Forelimb muscle (tissue), 1 donor: ENCODE results near the gene MUTYH. TPM values are rescaled to one million over a fixed set of nuclear protein-coding genes. Genes with fewer than 3 reads are reported as not detected.
"Not testable (repeated sequence)": the region's sequence is repeated elsewhere in the genome, so short reads cannot be mapped to it uniquely, and the experiment has no call there.

Experiments
- DNase-seq: peaks from one replicate; pipeline ENCODE4 v3.0.0-alpha.2; 2013; ENCODE audit warnings: low read depth
- polyA plus RNA-seq: library from polyadenylated mRNA; unstranded; fragments of 120-200 nt; gene quantifications from one replicate; pipeline ENCODE4 v1.2.1, GENCODE V29; 2013; ENCODE audit not compliant: insufficient read length

MUTYH gene
- polyA plus RNA-seq, 1 donor = 16.9 TPM

DNA sequence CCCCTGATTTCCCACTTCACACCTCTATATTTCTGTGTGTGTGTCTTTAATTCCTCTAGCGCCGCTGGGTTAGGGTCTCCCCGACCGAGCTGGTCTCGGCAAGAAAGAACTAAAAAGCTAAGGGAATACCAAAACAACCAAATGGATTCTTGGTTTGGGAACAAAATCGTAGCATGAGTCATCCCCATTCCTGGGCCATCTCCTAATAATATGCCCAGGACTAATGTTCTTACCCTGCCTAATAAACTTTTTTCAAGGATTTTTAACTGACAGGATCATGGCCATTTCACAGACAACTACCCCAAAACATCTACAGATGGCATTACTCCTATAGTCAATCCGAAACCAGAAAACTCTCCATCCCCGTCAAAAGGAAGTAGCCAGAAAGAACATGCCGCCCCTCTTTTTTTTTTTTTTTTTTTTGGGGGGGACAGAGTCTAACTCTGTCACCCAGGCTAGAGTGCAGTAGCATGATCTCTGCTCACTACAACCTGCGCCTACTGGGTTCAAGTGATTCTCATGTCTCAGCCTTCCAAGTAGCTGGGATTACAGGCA is 17.7 kb downstream of the MUTYH start:
- no peak for DNase-seq

DNA sequence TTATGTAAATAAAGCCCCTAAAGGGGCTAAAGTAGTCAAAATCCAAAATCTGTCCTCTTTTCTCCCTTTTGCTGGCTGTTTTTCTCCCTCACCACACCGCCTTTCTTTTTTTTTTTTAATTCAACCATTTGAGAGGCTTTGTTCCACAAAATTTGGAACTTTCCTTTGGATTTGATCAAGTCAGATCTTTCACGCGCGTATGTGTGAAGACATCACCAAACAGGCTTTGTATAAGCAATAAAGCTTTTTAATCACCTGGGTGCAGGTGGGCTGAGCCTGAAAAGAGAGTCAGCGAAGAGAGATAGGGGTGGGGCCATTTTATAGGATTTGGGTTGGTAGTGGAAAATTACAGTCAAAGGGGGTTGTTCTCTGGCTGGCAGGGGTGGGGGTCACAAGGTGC is 18.8 kb downstream of the MUTYH start:
- no peak for DNase-seq

DNA sequence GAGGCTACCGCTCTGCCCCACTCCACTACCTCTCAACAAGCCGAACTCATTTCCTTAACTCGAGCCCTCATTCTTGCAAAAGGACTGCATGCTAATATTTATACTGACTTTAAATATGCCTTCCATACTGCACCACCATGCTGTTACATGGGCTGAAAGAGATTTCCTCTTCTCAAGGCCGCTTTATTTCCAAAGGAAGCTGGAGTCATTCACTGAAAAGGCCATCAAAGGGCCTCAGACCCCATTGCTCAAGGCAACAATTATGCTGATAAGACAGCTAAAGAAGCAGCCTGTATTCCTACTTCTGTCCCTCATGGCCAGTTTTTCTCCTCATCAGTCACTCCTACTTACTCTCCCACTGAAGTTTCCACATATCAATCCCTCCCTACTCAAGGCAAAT is 20.5 kb downstream of the MUTYH start:
- no peak for DNase-seq

DNA sequence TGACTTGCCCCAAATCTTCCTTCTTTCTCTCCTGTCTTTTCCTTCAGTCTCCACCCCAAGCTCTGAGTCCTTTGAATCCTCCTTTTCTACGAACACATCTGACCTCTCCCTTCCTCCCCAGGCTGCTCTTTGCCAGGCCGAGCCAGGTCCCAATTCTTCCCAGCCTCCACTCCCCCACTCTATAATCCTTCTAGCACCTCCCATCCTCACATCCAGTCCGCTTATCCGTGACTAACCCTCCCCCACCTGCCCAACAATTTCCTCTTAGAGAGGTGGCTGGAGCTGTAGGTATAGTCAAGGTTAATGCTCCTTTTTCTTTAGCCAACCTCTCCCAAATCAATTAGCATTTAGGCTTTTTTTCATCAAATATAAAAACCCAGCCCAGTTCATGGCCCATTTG is 23.1 kb downstream of the MUTYH start:
- DNase-seq = no peak

DNA sequence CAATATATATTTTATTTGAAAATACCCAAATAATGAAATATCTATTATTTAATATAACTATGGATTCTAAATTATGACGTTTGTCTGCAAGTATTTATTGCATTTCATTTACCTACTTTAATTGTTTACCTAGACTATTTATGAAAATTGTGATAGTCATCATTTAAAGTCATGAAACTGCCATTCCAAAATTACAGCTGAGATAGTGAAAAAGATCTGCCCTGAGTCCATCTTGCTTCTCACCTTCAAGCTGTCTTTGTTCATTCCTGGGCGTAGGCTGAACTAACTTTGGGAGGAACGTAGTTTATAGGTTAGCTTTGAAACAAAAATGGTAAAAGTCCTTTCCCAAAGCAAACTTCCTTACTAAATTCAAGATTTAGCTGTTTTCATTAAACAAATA is 26.0 kb downstream of the MUTYH start:
- no peak for DNase-seq

DNA sequence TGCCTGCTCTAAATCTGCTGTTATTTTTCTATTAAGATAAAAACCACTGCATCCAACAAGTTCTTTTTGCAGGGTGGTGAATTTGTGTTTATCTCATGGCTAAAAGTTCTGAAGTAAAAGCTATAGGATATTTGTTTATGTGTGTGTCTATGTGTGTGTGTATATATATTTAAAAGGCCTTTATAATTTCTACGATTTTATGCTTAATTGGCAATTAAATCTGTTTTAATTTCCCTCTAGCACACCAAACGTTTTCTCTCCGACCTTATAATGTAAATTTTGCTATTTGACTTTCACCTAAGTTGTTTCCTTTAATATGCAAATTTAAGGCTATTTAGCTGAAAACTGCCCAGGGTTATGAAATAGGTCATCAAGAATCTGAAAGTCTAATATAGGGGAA is 33.3 kb downstream of the MUTYH start:
- no peak for DNase-seq

DNA sequence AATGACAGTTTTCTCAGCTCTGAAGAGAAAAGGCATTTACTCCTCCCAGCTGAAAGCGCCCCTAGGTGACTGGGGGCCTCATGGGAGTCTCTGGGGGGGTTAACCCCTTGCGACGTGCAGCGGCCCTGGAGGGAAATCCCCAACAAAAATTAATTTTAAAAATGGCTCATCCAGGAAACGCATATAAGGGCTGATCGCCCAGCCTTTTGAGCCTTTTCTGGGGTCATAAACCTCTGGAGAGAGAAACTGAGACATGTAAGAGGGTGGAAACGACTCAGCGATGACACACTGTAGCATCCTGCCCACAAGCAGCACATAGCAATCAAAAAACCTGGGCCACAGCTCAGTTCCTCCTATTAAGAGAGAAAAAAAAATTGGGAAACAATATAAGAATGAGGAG is 33.9 kb downstream of the MUTYH start:
- DNase-seq = no peak

DNA sequence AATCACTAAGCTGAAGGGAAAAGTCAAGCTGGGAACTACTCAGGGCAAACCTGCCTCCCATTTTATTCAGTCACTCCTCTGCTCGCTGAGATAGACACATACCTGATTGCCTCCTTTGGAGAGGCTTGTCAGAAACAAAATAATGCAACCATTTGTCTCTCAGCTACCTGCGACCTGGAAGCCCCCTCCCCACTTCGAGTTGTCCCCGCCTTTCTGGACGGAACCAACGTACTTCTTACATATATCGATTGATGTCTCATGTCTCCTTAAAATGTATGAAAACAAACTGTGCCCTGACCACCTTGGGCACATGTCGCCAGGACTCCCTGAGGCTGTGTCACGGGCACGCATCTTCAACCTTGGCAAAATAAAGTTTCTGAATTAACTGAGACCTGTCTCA is 35.0 kb downstream of the MUTYH start:
- no peak for DNase-seq

DNA sequence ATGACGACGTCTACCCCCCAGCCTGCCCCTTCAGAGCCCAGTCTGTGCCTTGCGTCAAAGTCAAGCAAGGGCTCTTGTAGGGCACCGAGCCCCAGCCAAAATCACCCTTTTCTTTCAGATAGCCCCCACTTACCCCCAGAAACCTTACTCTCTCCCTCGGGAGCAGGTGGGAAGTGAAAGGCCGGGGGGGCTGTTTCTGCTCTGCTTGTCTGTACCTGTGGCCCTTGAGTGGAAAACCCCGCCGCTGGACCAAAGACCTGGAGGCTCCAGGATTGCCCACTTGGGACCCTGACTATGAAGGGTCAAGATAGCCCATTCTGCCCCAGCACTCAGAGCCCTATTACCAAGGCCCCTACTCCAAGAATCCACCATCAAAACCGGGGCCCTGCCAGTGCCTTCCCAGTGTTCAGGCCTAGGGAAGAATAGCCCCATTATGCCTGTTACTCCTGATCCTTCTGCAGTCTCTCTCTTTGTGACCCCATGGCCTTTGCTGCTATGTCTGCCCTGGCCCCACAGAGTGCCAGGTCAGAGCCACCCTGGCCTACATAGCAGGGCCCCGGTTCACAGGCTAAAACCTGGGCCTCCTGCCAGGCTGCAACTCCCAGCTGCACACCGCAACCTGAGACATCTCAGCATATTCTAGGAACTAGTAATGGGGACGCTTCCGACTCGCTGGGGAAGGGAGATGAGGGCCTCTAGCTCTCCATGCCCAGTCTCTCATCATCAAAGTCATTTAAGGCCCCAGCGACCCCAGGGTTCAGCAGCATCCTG is 35.7 kb downstream of the MUTYH start:
- DNase-seq = no peak

DNA sequence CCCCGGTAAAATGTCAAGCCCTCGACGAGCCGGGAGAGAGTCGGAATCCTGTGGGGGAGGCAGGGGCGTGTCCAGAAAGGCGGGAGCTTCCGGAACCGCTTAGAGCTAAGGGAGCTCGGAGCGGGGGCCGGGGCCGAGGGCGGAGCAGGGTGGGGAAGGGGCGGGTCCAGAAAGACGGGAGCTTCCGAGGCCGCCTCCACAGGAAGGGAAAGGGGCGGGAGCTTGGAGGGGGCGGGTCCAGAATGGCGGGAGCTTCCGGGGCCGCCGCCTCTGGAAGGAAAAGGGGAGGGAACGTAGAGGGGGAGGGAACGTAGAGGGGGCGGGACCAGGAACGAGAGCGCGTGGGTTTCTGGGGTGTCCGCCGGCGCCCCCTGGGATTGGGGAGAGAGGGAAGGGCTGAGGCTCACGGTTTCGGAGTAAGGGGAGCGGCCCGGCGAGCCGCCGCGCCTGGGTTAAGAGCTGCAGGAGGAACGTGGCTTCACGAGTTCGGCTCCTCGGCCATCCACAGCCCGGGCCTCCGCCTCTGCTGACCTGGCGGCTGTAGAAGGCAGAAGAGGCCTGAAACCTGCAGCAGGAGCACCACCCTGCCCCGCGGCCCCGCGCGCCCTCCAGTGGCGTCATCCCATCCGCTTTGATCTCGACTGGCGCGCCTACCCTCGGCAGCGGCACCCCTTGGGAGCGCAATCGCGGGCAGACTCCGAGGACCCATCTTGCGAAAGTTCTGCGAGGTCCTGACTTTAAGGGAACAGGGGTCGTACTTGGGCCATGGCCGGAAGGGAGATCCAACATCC is 36.5 kb downstream of the MUTYH start:
- DNase-seq = peak; percentile 83

DNA sequence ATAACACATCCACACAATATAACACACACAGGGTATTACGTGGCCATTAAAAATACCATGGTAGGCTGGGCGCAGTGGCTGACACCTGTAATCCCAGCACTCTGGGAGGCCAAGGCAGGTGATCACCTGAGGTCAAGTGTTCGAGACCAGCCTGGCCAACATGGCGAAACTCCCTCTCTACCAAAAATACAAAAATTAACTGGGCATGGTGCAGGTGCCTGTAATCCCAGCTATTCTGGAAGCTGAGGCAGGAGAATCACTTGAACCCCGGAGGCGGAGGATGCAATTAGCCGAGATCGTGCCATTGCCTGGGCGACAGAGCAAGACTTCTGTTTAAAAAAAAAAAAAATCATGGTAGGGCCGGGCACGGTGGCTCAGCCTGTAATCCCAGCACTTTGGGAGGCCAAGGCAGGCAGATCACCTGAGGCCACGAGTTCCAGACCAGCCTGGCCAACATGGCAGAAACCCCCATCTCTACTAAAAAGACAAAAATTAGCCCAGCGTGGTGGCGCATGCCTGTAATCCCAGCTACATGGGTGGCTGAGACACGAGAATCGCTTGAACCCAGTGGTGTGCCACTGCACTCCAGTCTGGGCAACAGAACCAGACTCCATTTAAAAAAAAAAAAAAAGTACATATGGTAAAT is 37.6 kb downstream of the MUTYH start:
- DNase-seq = no peak

DNA sequence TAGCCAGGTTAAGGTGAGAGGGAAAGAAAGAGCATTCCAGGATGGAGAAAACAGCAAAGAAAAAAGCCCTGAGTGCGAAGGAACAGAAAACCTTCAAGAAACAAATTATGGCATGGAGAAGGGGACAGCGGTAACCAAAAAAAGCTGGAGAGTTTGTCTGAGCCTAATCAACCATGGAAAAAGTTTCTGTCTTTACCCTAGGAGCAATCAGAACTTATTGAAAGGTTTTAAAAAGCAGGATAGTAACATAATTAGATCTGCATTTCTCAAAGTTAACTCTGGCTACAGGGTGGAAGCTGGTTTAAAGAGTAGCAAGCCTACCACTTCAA is 39.6 kb downstream of the MUTYH start:
- no peak for DNase-seq

DNA sequence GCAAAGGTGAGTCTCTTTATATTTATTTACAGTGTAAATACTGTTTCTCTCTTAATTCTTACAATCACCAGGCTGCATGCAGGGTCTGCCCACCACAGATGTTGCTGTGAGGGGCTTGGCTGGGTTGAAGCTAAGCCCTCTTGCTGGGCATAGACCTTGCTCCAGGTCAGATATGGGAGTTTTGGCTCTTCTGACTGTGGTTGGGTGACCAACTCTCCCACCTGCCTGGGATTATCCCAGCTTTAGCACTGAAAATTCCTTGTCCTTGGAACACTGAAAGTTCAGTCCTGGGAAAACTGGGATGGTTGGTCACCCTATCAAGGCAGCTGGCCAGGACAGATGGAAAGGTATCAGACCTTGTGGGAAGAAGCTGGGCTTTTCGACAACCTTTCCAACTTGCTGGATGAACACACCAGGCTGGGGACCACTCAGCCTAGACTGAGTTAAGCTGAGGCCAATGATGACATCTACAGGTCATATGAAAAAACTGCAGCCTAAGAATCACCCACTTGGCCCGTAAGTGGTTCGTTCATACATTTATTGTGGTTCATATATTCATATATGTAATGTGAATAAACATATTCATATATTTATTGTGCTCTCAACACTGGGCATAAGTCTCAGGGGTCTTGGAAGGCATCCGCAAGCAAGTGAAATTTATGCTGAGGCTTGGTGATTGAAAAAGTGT is 40.1 kb downstream of the MUTYH start:
- DNase-seq = peak; percentile 62

DNA sequence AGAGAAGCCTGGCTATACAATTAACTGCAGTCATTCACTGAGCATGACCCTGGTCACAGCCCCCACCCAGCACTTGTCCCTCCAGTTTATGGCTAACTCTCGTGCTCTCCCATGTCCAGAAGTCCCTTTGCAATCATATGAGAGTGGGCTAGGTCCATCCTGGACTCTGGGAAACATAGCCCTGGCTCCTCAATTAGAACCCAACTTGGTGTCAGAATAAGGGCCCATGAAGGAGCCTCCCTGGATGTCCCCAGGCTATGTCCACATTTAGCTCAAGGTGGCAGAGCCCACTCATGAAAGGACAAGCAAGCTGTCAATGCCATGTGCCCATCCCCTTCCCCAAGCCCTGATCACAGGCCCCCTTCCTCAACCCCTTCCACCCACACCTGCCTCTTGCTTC is 40.9 kb downstream of the MUTYH start:
- DNase-seq = no peak

DNA sequence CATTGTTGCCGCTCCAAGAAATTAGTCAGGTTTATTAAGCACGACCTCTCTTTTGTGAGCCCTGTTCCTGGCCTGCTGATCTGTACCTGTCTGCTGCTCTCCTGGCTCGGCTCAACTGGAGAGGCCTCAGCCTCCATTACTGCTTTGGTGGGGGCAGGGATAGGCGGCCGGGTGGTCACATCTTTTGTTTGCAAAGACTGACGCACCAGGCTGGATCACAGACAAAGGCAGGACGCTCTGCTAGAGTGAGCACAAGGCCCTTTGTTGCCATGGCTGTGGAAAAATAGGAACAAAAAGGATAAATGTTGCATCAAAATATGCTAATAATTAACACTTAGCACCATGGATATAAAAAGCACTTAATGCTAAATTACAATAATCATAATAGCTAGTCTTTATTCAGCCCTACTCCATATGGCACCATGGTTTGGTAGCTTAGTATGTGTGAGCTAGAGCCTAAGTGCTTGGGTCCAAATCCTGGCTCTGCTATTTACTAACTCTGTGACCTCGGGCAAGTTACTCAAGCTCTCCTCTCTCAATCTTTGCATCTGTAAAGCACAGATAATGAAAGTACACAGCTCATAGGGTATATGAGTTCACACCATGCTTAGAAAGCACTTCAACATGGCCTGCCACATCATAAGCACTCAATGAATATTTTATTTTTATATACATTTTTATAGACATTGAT is 42.4 kb downstream of the MUTYH start:
- no peak for DNase-seq

DNA sequence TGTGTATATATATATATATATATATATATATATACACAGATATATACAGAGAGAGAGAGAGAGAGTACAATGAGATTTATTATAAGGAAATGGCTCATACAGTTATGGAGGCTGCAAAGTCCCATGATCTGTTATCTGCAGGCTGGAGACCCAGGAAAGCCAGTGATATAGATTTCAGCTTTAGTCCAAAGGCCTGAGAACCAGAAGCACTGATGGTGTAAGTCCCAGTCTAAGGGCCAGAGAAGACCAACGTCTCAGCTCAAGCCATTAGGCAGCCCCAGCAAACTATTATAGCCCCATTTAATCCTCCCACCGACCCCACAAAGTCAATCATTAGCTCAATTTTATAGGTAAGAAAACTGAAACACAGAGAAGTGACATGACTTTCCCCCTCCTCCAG is 48.5 kb downstream of the MUTYH start:
- no peak for DNase-seq

DNA sequence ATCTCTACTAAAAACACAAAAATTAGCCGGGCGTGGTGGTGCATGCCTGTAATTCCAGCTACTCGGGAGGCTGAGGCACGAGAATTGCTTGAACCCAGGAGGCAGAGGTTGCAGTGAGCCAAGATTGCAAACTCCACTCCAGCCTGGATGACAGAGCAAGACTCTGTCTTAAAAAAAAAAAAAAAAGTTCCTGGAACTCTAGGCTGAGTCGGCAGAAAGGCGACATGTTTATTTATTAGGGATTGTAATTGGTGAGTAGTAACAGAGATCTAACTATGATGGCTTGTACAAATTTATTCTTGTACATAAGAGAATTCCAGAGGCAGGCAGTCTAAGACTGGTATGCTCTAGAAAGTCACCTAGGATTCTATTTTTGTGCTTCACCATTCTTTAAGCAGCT is 49.2 kb downstream of the MUTYH start:
- not testable (repeated sequence) for DNase-seq

DNA sequence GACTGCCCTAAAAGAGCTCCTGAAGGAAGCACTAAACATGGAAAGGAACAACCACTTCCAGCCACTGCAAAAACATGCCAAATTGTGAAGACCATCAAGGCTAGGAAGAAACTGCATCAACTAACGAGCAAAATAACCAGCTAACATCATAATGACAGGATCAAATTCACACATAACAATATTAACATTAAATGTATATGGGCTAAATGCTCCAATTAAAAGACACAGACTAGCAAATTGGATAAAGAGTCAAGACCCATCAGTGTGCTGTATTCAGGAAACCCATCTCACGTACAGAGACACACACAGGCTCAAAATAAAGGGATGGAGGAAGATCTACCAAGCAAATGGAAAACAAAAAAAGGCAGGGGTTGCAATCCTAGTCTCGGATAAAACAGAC is 53.7 kb downstream of the MUTYH start:
- DNase-seq = not testable (repeated sequence)

DNA sequence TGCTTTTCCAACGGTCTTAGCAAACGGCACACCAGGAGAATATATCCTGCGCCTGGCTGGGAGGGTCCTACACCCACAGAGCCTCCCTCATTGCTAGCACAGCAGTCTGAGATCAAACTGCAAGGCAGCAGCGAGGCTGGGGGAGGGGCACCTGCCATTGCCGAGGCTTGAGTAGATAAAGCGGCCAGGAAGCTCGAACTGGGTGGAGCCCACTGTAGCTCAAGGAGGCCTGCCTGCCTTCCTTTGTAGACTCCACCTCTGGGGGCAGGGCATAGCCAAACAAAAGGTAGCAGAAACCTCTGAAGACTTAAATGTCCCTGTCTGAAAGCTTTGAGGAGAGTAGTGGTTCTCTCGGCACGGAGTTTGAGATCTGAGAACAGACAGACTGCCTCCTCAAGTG is 55.4 kb downstream of the MUTYH start:
- DNase-seq = not testable (repeated sequence)

DNA sequence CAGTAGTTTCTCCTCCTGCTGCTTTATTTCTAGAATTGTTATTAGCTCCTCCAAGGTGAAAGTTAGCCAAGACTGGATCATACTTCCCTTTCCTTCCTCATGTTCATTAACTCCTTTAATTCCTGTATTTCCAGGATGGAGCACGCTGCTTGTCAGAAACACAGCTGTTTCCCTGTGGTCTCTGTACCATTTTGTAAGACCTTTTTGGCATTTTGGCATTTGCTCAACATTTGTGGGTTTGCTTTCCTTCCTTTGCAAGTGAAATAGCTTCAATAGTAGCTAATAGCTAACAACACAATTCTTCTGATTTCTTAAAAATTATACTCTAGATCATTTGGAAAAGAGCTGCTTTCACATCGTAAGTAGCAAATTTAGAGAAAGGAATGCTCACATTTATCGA is 57.9 kb downstream of the MUTYH start:
- DNase-seq = no peak
